Measurements from ENCODE around the gene GAS7.
"Not testable (repeated sequence)": the region's sequence is repeated elsewhere in the genome, so short reads cannot be mapped to it uniquely, and the experiment has no call there.

Gene GAS7

DNA sequence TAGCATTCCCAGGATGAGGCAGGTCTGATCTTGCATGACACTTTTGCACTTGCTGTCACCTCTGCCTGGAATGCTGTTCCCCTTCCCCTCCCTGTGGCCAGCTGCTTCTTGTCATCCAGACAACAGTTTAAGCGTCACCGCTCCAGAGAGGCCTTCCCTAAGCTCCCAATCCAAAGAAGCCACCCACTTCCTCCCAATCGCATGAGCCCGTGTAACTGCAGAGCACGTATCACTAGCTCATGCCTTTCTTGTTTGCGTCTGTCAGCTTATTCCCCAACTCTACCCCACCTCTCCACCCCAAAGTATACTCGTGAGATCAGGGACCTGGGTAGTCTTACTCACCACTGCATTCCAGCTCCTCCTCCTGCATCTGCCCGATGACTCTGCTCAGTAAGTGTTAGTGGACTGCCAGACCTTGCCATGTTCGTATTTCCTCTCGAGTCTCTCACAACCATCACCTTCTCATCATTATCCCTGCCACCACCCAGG, 92.8 kb downstream of the GAS7 start:
- no peak for DNase-seq

DNA sequence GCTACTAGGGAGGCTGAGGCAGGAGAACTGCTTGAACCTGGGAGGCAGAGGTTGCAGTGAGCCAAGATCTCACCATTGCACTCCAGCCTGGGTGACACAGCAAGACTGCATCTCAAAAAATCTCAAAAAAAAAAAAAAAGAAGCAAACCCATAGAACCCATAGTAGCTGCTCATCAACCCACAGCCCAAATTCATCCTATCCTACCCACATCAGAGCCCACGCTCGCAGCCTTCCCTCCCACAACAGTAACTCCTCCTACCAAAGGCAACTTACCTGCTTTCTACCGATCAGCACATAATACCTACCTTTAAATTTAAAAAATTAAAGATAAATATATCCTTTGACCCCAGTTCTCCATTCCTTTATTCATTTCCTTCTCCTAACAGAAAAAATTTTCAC, 94.7 kb downstream of the GAS7 start:
- no peak for DNase-seq

DNA sequence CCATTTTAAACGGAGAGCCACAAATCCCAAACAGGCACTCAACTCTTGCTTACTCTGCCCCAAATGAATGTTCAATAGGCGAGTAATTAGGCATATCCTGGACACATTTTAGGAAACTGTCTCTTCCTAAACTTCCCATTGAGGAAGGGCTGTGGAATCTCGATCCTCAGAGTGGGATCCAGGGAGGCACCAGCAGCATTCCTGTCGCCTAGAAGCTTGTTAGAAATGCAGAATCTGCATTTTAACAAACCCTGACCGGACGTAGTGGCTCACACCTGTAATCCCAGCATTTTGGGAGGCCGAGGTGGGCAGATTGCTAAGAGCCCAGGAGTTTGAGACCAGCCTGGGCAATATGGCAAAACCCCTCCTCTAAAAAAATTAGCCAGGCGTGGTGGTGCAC, 95.6 kb downstream of the GAS7 start:
- no peak for DNase-seq

DNA sequence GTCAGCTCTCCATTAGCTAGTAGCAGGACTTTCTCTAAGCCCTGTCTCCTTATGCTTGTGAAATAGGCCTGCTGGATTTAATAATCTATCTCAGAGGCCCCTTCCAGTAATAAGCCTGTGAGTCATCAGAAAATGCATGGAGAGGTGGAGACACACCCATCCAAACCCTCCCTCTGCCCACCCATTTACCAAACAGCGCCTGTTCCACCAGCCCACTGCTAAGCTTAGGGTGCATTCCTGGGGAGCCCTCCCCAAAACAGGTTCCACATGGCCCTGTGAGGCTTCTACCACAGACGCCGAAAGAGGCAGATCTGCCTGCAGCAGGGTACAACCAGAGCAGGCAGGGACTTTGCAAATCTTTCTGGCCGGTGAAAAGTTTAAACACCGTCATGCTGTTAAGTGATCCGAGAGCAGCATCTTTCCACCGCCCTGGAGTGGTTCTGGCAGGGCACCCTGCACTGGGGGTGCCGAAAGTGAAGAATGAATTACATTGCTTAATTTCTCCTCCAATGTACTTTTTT, 99.3 kb downstream of the GAS7 start:
- no peak for DNase-seq

DNA sequence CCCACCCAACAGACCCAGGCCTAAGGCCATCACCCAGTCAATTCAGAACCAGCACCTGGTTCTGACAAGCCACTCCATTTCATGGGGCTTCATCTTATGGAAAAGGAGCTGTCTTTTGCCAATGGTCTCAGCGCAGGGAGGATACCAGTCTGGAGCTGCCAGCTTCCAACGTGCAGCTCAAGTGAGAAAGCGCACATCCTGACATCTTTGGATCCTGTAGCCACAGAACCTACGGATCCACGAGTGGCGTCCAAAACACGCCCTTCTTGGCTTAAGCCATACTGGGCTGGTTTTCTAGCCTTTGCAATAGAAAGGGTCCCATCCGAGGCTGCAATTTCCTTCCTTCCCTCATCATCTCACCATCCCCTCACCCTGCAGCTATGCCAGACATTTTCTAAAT, 101.8 kb downstream of the GAS7 start:
- no peak for DNase-seq

DNA sequence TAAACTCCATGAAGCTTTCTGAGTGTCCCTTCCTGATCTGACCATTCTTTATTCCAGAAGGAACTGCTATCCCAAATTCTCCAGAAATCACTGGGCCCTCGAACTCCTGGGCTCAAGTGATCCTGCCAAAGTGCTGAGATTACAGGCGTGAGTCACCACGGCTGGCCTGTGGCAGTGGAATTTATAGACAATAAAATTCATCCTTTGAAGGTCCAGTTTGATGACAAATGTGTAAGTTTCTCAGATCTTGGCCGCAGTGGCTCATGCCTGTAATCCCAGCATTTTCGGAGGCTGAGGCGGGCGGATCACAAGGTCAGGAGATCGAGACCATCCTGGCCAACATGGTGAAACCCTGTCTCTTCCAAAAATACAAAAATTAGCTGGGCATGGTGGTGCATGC, 103.1 kb downstream of the GAS7 start:
- not testable (repeated sequence) for DNase-seq

DNA sequence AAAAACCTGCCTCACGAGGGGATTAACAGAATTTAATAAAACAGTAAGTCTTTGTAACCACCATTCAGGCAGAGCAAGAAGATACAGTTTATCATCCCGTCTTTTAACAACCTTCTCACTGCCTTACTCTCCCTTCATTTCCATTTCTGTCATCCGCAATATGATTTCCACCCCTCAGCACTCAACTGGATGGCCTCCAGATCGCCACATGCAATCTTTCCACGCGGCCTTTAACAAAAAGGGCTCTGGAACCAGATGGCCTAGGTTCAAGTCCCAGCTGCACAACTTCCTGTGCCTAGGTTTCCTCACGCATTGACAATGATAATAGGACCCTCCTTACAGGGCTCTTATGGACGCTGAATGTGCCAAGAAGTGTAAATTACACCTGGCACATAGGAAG, 103.6 kb downstream of the GAS7 start:
- no peak for DNase-seq

DNA sequence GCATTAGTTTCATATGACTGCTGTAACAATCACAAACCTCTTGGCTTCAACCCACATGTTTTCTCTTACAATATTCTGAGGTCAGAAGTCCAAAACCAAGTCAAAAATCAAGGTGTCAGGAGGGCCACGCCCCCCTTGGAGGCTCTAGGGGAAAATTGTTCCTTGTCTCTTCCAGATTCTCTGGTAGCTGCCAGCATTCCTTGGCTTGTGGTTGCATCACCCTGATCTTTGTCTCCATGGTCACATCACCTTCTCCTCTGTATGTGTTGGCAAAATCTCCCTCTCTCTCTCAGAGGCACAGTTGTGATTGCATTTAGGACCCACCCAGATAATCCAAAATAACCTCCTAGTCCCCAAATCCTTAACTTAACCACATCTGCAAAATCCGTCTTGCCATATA, 105.8 kb downstream of the GAS7 start:
- DNase-seq = no peak

DNA sequence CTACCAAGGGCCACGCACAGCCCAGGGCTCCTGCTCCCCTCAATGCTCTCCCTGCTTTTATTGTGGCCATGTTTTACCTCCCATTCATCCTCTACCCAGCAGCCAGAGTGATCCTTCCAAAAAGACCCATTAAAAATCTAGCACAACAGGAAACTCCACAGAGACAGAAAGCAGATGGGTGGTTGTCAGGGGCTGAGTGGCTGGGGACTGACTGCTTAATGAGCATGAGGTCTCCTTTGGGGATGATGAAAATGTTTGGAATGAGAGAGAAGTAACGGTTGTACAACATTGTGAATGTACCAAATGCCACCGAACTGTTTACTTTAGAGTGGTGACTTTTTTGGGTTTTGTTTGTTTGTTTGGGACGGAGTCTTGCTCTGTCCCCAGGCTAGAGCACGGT, 107.4 kb downstream of the GAS7 start:
- no peak for DNase-seq

DNA sequence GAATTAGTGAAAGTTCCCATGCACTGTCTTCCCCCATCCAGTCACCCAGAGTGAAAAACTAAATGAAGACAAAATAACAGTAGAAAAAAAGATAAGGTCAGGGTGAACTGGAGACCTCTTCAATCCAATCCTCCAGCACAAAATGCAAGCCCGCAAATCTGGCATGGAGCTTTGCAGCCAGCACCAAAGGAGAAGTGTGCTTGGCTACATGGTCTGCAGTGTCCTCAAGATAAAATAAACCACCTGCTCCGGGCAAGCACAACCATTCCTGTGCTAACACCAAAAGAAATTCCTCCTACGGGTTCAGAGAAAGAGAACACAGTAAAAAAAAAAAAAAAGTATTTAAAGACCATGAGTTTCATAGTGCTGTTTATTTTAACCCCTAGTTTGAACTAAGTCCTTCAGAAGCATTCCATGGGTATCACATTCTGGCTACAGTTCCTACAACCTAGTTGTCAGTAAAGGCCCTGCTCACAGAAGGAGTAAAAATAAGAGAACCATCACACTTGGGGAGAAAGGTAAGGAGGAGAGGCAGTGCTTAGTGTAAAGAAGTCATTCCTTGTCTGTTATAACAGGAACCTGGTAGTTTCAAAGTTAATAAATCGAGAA, 109.1 kb downstream of the GAS7 start:
- DNase-seq = no peak

DNA sequence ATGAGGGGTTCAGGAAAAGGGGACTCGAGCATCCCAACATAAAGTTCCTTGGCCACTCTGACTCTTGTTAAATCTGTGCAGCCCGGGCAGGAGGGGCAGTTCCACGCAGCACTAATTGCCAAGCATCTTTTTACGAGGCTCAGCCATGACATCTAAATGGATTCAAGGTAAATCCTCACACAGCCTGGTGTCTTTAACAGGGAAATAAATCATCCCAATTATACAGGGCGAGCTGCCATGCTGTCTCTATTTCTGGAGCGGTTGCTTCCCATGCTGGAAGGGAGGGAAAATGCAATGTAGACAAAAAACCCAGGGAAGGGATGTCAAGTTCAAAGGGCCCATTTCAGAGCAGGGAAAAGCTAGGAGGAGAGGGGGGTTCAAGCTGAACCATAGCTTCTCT, 110.0 kb downstream of the GAS7 start:
- DNase-seq = no peak

DNA sequence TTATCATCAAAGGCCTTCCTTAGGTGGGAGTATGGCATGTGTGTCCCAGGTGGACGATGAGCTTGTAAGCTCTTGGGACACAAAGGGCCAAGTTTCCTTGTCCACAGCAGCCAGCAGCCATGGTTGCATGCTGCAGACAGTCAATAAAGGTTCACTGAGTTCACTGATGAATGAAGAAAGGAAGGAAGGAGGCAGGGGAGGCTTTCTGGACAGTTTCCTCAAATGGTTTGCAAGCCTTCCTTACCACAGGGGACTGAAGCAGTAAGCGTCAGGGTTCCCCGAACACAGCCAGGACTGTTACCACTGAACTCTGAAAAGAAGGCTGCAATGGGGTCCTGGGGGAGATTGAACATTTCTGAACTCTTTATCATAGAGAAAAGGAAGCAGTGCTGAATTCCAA, 111.1 kb downstream of the GAS7 start:
- DNase-seq = no peak

DNA sequence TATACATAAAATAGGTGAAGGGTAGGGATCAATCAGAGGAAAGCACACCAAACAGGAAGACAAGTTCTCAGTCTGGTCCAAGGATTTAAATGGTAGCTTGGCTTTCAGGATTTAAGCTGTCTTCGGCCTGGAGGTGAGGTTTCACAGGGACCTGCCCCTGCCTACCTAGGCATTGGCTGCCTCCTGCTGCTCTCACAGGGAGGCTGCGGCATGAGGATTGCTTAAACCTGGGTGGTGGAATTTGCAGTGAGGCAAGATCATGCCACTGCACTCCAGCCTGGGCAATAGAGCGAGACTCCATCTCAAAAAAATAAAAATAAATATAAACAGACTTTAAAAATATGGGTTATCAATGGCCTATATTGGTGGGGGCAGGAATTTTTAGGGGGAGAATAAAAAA, 114.5 kb downstream of the GAS7 start:
- DNase-seq = no peak

DNA sequence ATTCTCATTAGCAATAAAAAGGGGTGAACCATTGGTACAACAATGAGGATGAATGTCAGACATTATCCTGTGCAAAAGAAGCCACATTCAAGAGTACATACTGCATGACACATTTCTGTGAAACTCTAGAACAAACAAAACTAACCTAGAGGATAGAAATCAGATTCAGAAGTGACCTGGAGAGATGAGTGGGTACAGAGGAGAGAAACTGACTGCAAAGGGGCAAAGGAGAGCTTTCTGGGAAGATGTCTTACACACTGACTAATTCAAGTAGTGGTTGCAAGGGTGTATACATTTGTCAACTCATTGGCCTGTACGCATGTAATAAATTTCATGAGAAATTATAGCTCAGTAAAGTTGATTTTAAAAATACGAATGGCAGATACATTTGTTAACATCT, 115.6 kb downstream of the GAS7 start:
- no peak for DNase-seq

DNA sequence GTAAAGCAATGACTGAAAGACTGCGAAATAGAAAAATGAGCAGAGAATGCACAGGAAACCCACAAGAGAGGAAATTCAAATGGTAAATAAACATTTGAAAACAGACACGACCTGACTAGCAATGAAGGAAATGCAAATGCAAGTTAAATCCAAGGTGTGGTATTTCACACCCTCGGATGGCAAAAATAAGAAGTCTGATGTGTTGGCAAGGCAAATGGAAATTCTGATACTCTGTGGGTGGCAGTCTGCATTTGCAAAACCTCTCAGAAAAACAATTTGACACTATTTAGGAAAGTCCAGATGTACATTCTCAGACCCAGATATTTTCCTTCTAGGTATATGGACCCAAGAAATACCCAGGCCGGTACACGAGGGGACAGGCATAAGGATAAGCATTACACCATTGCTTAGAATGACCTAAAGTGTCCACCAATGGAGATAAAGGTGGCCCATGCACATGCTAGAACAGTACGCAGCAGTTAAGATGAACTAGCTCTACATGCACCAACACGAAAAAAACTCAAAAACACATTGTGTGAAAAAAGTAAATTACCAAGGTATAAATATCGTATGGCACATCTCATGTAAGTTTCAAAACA, 116.7 kb downstream of the GAS7 start:
- DNase-seq = no peak

DNA sequence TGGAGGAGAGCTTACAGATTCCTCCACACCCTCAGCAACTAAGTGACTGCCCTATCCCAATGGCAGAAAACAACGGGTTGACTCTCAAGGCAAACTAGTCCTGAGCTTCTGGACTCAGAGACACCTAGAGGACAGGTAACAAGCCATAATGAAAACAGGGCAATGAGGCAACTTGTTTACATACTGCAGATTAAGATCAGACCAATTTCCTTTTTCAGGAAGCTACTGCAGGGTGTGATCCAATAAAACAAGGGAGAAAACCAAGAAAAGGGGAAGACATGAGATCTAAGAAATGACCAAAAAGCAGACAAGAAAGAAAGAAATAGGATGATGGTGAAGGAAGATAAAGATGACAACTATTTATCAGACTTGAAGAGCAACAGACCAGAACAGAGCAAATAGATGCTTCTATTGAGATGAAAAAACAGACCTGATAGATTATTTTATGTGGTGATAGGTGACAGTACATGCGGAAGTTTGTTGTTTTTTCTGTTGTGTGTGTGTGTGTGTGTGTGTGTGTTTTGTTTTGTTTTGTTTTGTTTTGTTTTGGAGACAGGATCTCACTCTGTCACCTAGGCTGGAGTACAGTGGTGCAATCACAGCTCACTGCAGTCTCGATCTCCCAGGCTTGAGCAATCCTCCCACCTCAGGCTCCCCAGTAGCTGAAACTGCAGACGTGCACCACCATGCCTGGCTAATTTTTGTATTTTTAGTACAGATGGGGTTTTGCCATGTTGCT, 120.7 kb downstream of the GAS7 start:
- DNase-seq = no peak

DNA sequence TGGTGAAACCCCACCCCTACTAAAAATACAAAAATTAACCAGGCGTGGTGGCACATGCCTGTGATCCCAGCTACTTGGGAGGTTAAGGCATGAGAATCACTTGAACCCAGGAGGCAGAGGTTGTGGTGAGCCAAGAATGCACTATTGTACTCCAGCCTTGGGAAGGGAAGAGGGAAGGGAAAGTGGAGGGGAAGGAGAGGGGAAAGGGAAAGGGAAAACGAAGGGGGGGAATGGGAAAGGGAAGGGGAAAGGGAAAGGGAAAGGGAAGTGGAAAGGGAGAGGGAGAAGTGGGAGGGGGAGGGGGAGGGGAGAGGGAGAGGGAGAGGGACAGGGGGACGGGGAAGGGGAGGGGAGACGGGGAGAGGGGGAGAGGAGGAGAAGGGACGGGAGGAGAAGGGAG, 122.5 kb downstream of the GAS7 start:
- no peak for DNase-seq

DNA sequence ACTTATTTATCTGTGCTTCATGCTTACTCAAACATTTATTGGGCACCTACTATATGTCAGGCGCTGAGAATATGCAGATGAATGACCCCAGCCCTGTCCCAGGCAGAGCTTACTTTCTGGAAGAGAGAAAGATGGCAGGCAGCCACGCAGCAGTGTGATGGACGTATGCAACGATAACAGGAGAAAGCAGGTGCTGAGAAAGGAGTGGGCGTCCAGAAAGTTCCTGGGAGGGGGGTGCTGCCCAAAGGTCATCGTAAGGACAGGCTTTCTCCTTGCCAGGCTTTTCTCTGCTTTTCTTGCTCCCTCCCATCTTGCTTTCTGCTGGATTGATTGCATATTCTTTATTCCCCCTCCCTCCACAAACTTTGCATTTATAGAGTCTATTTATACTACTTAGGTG, 124.5 kb downstream of the GAS7 start:
- no peak for DNase-seq

DNA sequence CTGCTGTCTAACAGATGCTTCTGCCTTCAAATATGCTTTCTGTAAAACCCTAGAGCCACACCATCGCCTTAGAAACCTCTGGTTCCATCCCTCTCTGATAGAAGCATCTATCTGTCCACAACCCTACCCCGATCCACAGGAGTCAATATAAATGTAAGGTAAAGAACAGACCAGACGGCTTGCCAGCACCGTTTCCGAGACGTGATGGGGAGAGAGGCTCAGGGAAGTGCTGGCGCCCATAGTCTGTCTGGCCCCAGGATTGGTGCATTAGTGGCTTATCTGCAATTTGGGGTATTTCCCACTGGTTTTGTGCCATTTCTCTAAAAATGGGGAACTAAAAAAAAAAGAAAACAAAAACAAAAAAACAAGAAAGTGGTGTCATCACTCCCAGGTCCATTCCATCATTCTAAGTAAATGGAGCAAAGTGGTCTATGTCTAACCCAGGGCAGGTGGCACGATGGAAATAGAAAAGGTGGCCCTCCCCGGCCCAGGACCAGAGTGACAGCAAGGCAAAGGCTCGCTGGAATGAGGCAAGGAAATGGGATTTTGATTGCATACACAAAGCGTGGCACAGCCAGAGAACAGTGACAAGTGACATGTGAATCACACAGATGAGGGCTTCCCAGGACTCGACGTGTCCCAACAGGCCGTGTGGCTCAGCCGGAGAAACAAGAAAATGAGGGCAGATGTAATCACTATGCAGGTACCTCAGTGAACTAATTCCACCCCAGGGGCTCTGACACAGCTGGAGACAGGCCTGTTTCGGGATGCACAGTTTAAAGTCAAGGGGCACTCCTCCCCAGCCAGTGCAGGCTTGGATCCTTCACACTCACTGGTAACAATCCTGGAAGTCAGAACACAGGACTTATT, 125.6 kb downstream of the GAS7 start:
- no peak for DNase-seq

DNA sequence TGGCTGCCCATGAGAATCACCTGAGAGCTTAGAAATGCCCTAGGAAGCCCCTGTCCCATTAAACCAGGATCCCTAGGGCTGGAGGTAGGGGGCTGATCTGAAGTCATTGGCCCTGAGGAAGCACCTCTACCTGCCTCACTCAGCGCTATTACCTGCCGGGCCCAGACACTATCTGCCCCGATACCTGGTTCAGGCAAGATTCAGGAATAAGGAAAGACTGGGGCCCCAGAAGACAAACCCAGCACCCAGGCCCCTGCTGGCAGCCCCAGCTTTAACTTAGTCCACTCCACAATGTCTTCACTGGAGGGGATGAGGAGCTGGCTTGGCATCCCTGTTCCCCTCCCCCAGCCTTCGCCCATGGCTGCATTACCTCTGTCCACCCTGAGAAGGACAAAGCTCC, 126.3 kb downstream of the GAS7 start:
- DNase-seq = no peak

DNA sequence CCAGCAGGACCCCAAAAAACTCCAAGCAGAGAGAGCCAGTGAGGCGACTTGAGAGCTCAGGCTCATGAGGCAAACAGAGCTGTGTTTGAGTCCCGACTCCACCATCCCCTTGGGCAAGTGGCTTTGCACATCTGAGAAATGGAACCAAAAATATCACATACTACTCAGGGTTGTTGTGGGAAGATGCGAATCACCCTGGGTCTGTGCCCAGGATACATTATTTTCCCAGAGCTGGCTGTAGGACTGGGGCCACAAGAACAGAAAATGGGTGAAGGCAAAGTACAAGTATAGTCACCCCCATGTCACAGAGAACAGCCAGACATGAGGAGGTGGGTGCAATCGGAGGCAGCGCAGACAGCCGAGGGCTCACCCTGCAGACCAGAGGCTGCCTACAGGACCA, 127.3 kb downstream of the GAS7 start:
- no peak for DNase-seq

DNA sequence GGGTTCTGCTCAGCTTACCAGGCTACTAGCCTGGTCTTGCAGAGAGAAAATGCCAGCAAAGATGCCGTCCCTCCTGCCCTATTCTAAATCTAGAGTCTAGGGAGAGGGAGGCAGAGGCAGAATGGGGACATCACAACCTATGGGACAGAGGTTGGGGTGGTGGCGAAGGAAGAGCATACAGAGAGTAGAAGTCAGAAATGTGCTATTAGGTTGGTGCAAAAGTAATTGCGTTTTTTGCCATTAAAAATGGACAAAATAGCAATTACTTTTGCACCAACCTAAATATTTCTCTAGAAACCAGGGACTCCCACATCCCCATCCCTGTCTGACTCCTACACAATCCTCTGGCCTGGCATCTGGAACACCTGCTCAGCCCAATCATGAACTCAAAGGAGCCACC, 127.7 kb downstream of the GAS7 start:
- no peak for DNase-seq

DNA sequence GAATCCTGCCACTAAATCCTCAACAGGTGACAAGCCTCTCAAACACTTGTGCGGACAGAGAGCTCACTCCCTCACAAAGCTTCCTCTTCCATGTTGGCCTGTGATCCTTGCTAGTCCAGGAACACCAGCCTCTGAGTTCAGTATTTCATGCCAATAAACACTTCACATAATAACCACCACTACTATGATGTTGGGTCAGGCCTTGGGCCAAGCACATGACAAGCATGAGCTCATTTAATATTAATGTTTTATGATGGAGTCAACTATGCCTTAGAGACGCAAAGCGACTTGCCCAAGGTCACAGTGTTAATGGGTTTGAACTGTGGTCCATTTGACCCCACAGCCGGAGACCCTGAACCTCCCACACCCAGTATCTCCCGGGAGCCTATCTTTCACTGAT, 129.1 kb downstream of the GAS7 start:
- no peak for DNase-seq

Data from stimulated activated naive CD4-positive, alpha-beta T cell treated with Interleukin-2 at 50 U/mL for 16 hours (primary cell).